ENCODE measurements around the gene GRID1.

- TF ChIP-seq, protein P1, sequence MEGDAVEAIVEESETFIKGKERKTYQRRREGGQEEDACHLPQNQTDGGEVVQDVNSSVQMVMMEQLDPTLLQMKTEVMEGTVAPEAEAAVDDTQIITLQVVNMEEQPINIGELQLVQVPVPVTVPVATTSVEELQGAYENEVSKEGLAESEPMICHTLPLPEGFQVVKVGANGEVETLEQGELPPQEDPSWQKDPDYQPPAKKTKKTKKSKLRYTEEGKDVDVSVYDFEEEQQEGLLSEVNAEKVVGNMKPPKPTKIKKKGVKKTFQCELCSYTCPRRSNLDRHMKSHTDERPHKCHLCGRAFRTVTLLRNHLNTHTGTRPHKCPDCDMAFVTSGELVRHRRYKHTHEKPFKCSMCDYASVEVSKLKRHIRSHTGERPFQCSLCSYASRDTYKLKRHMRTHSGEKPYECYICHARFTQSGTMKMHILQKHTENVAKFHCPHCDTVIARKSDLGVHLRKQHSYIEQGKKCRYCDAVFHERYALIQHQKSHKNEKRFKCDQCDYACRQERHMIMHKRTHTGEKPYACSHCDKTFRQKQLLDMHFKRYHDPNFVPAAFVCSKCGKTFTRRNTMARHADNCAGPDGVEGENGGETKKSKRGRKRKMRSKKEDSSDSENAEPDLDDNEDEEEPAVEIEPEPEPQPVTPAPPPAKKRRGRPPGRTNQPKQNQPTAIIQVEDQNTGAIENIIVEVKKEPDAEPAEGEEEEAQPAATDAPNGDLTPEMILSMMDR (IDR thresholded peaks at IDR 0.05): no peak
- no peak for TF ChIP-seq POLR2A (IDR thresholded peaks at IDR 0.05)
Observed at GRCh38 chr10:85891472-85891871, 475.1 kb downstream of the GRID1 start.
